MCF 10A (cell line): ENCODE results near the gene METTL26. TPM values are rescaled to one million over a fixed set of nuclear protein-coding genes. Genes with fewer than 3 reads are reported as not detected.

ENCODE experiments used
- BruUV-seq: library from RNA; stranded (reverse); fragments of 400-500 nt; replicated peaks from 2 replicates; lab custom pipeline; 2021; lab: Mats Ljungman, UMichigan
- CTCF ChIA-PET: fragments of 300-600 bp; sonication (Branson Sonifier 250); formaldehyde crosslinking; extraction: SDS; loops from one replicate; lab custom pipeline; 2021; ENCODE audit warnings: antibody characterized with exemption, inconsistent platforms; lab: Yijun Ruan, JAX
- POLR2A ChIA-PET: fragments of 300-600, 350-650 bp; sonication (Branson Sonifier 250); formaldehyde crosslinking; extraction: SDS; loops from one replicate; lab custom pipeline; 2020; ENCODE audit warnings: antibody characterized with exemption, inconsistent platforms; lab: Yijun Ruan, JAX
- DNase-seq: peaks from one replicate; pipeline ENCODE4 v3.0.0-alpha.2; 2018; ENCODE audit not compliant: unreplicated experiment
- H3K27ac Mint-ChIP-seq: one replicate; pipeline ENCODE4 v1.8.0; 2022; ENCODE audit warnings: mild to moderate bottlenecking, low read depth, mixed read lengths; ENCODE audit not compliant: unreplicated experiment
- H3K27me3 Mint-ChIP-seq: one replicate; pipeline ENCODE4 v1.8.0; 2022; ENCODE audit warnings: mixed read lengths; ENCODE audit not compliant: insufficient read depth, unreplicated experiment
- H3K36me3 Mint-ChIP-seq: one replicate; pipeline ENCODE4 v1.8.0; 2022; ENCODE audit warnings: mild to moderate bottlenecking, moderate library complexity, mixed read lengths; ENCODE audit not compliant: insufficient read depth, unreplicated experiment
- H3K4me1 Mint-ChIP-seq: one replicate; pipeline ENCODE4 v1.8.0; 2022; ENCODE audit warnings: mixed read lengths; ENCODE audit not compliant: insufficient read depth, unreplicated experiment
- H3K4me3 Mint-ChIP-seq: one replicate; pipeline ENCODE4 v1.8.0; 2022; ENCODE audit warnings: mild to moderate bottlenecking, moderate library complexity, mixed read lengths; ENCODE audit not compliant: unreplicated experiment
- H3K9me3 Mint-ChIP-seq: one replicate; pipeline ENCODE4 v1.8.0; 2022; ENCODE audit warnings: mixed read lengths; ENCODE audit not compliant: unreplicated experiment
- CTCF ChIP-seq: fragments of 200-600 bp; IDR thresholded peaks from one replicate; pipeline ENCODE4 v1.8.0; 2022; ENCODE audit warnings: antibody characterized with exemption, mild to moderate bottlenecking; ENCODE audit not compliant: unreplicated experiment
- intact Hi-C: fragments of 100-400 bp; cut with micrococcal nuclease; formaldehyde crosslinking; loops from 2 replicates; pipeline ENCODE4 v1.14.1; 2022
- total RNA-seq: library from RNA; stranded (reverse); gene quantifications from 2 replicates; pipeline ENCODE4 v1.2.3, GENCODE V29; 2022

The METTL26 gene
- total RNA-seq, 1 experiment from 2014 or later = 106 TPM

GRCh38 chr16:676913-677312 is 40.8 kb upstream of the METTL26 start:
- POLR2A ChIA-PET = interaction anchor here (0.6 to 2.0 kb wide), 6 partner anchors 9 to 84 kb away, joined by 3 to 17 read pairs (median 4); partner anchors contain the start of genes ANTKMT, RHOT2 and WDR24
- intact Hi-C loops = no loop called here
- BruUV-seq = no TSS peak
- Mint-ChIP-seq H3K36me3 (peaks cover 51% of the 10 kb centered on the region), H3K27ac (no peak overlapping the region), H3K4me3 (peak overlapping the region; percentile 14), H3K27me3 (no peaks in the 10 kb centered on the region), H3K4me1 (no peaks in the 10 kb centered on the region), H3K9me3 (no peaks in the 10 kb centered on the region)
- DNase-seq = peak; percentile 91
- no peak for TF ChIP-seq CTCF
- CTCF ChIA-PET = interaction anchor here (0.8 kb wide), 1 partner anchor 9 kb away, joined by 5 read pairs; the partner anchor contains the start of gene RHOT2

- ChIA-PET CTCF (interaction anchor here (0.6 to 0.8 kb wide), 4 partner anchors 9 to 117 kb away, joined by 3 to 5 read pairs (median 3); partner anchors contain the start of gene RHOT2), POLR2A (interaction anchor here (0.6 to 2.0 kb wide), 7 partner anchors 9 to 83 kb away, joined by 3 to 17 read pairs (median 3); partner anchors contain the start of genes ANTKMT, RHOT2 and WDR24)
- no TSS peak for BruUV-seq
- peaks cover 49% of the 10 kb centered on the region for H3K36me3 Mint-ChIP-seq
- H3K27ac Mint-ChIP-seq = no peak overlapping the region
- no peak for TF ChIP-seq CTCF
- peak overlapping the region; percentile 14 for H3K4me3 Mint-ChIP-seq
- no peak for DNase-seq
- no peaks in the 10 kb centered on the region for H3K9me3 Mint-ChIP-seq
- H3K27me3 Mint-ChIP-seq = no peaks in the 10 kb centered on the region
- intact Hi-C loops = no loop called here
- no peaks in the 10 kb centered on the region for H3K4me1 Mint-ChIP-seq
Measured at GRCh38 chr16:676565-676902, 40.4 kb upstream of the METTL26 start.

GRCh38 chr16:675884-676564 is 39.9 kb upstream of the METTL26 start:
- Mint-ChIP-seq H3K27me3 (no peaks in the 10 kb centered on the region), H3K4me3 (no peak overlapping the region), H3K4me1 (no peaks in the 10 kb centered on the region), H3K9me3 (no peaks in the 10 kb centered on the region), H3K27ac (no peak overlapping the region), H3K36me3 (peaks cover 49% of the 10 kb centered on the region)
- POLR2A ChIA-PET = interaction anchor here (0.6 to 2.0 kb wide), 11 partner anchors 8 to 86 kb away, joined by 3 to 17 read pairs (median 3); partner anchors contain the start of genes ANTKMT, JMJD8, RAB40C and RHOT2
- no TSS peak for BruUV-seq
- CTCF ChIA-PET = interaction anchor here (0.6 to 0.8 kb wide), 4 partner anchors 8 to 117 kb away, joined by 3 to 5 read pairs (median 3); partner anchors contain the start of gene RHOT2
- no peak for TF ChIP-seq CTCF
- no peak for DNase-seq
- intact Hi-C loops = no loop called here
